ENCODE results near the gene SLC6A11.

SLC6A11 gene

GRCh38 chr3:10981961-10982360 lies 165.9 kb downstream of the SLC6A11 start:
- DNase-seq (ENCODE audit: low read depth), result no peak

- no peak for DNase-seq (ENCODE audit: low read depth)
Measured at GRCh38 chr3:10982782-10983181, 166.8 kb downstream of the SLC6A11 start.

GRCh38 chr3:10983219-10983916 lies 167.3 kb downstream of the SLC6A11 start:
- no peak for DNase-seq (ENCODE audit: low read depth)

- no peak for DNase-seq (ENCODE audit: low read depth)
Measured at GRCh38 chr3:10984371-10984896, 168.4 kb downstream of the SLC6A11 start.

GRCh38 chr3:10985181-10985580 lies 169.2 kb downstream of the SLC6A11 start:
- DNase-seq (ENCODE audit: low read depth), result no peak

- no peak for DNase-seq (ENCODE audit: low read depth)
Measured at GRCh38 chr3:10986592-10986991, 170.6 kb downstream of the SLC6A11 start.

GRCh38 chr3:10988001-10988665 lies 172.1 kb downstream of the SLC6A11 start:
- DNase-seq (ENCODE audit: low read depth), result no peak

- DNase-seq (ENCODE audit: low read depth), result no peak
Measured at GRCh38 chr3:10988991-10989484, 173.0 kb downstream of the SLC6A11 start.

All from activated gamma-delta T cell treated with anti-CD3 and anti-CD28 coated beads, Interleukin-2, amount 50 U/mL, for 16 hours (primary cell).